IPS DF 6.9 (cell line): ENCODE results near the gene CTDSPL.

Experiments used
- DNase-seq: peaks from one replicate; pipeline ENCODE4 v3.0.0-alpha.2; 2013; ENCODE audit warnings: low read depth, low spot score
- H3K27ac ChIP-seq: one replicate; pipeline ENCODE4 v1.5.1; 2013; ENCODE audit warnings: low read length, control low read depth
- H3K27me3 ChIP-seq: 2 replicates; pipeline ENCODE4 v1.6.1; 2013; ENCODE audit warnings: mild to moderate bottlenecking, low read length; ENCODE audit not compliant: control insufficient read depth, insufficient read depth
- H3K36me3 ChIP-seq: 2 replicates; pipeline ENCODE4 v1.6.1; 2013; ENCODE audit warnings: low read length; ENCODE audit not compliant: control insufficient read depth, insufficient read depth
- H3K4me1 ChIP-seq: 2 replicates; pipeline ENCODE4 v1.6.1; 2013; ENCODE audit warnings: low read length; ENCODE audit not compliant: control insufficient read depth, insufficient read depth
- H3K4me3 ChIP-seq: 2 replicates; pipeline ENCODE4 v1.5.1; 2013; ENCODE audit warnings: mild to moderate bottlenecking, low read length
- H3K9me3 ChIP-seq: 2 replicates; pipeline ENCODE4 v1.6.1; 2013; ENCODE audit warnings: low read length, inconsistent platforms; ENCODE audit not compliant: control insufficient read depth, insufficient read depth
- WGBS: extraction: QIAGEN DNeasy Blood & Tissue Kit; methylation state at CpG from one replicate; pipeline ENCODE4 v1.1.7; 2013; ENCODE audit warnings: mixed read lengths, missing lambda C conversion rate; ENCODE audit not compliant: insufficient read length, insufficient coverage; 5-methylcytosine and 5-hydroxymethylcytosine counted together

Gene CTDSPL

DNA sequence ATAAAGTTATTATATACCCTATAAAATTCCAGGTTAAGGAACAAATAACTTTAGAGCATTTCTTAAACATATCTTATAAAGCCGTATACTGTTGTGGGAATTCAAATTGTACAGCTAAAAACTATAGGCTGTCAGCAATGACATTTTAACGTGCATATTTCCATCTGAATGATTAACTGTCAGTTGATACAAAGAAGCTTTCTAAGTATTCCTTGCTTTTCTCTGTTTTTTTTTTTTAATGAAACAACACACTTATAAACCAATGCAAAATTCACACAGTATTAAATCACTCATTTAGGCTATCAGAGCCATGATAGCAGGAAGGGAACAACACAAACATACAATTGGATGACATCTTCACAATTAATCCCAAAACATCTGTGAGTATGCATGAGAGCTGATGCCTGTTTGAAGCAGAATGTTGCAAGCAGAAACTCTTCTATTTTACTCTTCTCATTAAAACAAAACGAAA lies 61.9 kb downstream of the CTDSPL start:
- Histone ChIP-seq H3K4me1 (peaks cover 4% of the 10 kb centered on the region), H3K27ac (no peak overlapping the region), H3K27me3 (no peaks in the 10 kb centered on the region), H3K9me3 (no peaks in the 10 kb centered on the region), H3K36me3 (no peaks in the 10 kb centered on the region), H3K4me3 (no peak overlapping the region)
- DNase-seq, result no peak
- WGBS, result no CpG with 5 or more reads among the region's 3 CpGs

- H3K27ac ChIP-seq, result no peak overlapping the region
- no peaks in the 10 kb centered on the region for H3K27me3 ChIP-seq
- H3K4me3 ChIP-seq, result no peak overlapping the region
- no CpG with 5 or more reads among the region's 7 CpGs for WGBS
- DNase-seq, result no peak
- H3K9me3 ChIP-seq, result no peaks in the 10 kb centered on the region
- H3K36me3 ChIP-seq, result no peaks in the 10 kb centered on the region
- peaks cover 4% of the 10 kb centered on the region for H3K4me1 ChIP-seq
Observed at GRCh38 chr3:37924453-37924852, 62.8 kb downstream of the CTDSPL start.

GRCh38 chr3:37925157-37925556 lies 63.5 kb downstream of the CTDSPL start:
- H3K27ac ChIP-seq, result no peak overlapping the region
- no peaks in the 10 kb centered on the region for H3K36me3 ChIP-seq
- H3K4me1 ChIP-seq, result peaks cover 4% of the 10 kb centered on the region
- no peak overlapping the region for H3K4me3 ChIP-seq
- no peaks in the 10 kb centered on the region for H3K9me3 ChIP-seq
- DNase-seq, result no peak
- WGBS, result no CpG with 5 or more reads among the region's 2 CpGs
- no peaks in the 10 kb centered on the region for H3K27me3 ChIP-seq

DNA sequence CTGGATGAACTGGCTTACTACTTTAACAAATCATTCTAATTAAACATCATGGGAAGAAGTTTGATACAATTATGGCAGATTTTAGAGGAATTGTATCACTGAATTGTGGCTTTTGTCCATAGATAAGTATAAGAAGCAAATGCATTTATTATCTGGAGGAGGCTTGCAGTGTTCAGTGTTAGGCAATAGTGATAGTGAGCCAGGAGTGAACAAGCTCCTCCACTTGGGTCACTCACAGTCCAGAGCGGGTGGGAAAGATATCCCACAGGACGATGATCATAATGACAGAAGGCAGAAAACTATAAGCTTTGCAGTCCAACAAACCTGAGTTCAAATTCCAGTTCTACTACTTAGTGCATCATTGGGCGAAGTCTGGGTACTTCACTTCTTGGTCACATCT lies 64.9 kb downstream of the CTDSPL start:
- no peak for DNase-seq
- Histone ChIP-seq H3K4me3 (no peak overlapping the region), H3K27ac (no peak overlapping the region), H3K4me1 (peaks cover 4% of the 10 kb centered on the region), H3K9me3 (no peaks in the 10 kb centered on the region), H3K27me3 (no peaks in the 10 kb centered on the region), H3K36me3 (no peaks in the 10 kb centered on the region)
- no CpG with 5 or more reads among the region's 3 CpGs for WGBS

GRCh38 chr3:37930495-37930894 lies 68.8 kb downstream of the CTDSPL start:
- no CpG with 5 or more reads among the region's 2 CpGs for WGBS
- no peaks in the 10 kb centered on the region for H3K27me3 ChIP-seq
- no peak overlapping the region for H3K4me3 ChIP-seq
- H3K9me3 ChIP-seq, result no peaks in the 10 kb centered on the region
- H3K27ac ChIP-seq, result no peak overlapping the region
- H3K4me1 ChIP-seq, result no peaks in the 10 kb centered on the region
- H3K36me3 ChIP-seq, result no peaks in the 10 kb centered on the region
- no peak for DNase-seq

DNA sequence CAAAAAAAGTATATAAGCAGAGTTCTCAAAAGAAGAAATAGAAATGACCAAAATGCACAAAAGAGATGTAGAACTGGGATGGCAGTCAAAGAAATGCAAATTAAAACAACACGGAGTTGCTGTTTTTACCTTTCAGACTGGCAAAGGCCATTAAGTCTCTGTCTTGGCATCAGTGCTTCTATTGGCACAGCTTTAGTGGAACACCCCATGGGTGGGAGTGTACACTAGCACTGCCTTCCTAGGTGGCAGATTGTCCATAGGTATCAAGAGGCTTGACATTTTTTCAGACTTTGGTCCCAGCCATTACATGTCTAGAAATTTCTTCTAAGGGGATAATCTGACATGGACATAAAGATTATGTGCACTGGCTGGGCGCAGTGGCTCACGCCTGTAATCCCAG lies 70.8 kb downstream of the CTDSPL start:
- WGBS, result no CpG with 5 or more reads among the region's 3 CpGs
- H3K4me3 ChIP-seq, result no peak overlapping the region
- no peak overlapping the region for H3K27ac ChIP-seq
- DNase-seq, result no peak
- H3K9me3 ChIP-seq, result no peaks in the 10 kb centered on the region
- no peaks in the 10 kb centered on the region for H3K27me3 ChIP-seq
- H3K36me3 ChIP-seq, result no peaks in the 10 kb centered on the region
- peaks cover 4% of the 10 kb centered on the region; the same call in 1 of the 2 replicates for H3K4me1 ChIP-seq

- DNase-seq, result no peak
- WGBS, result no CpG with 5 or more reads among the region's 8 CpGs
- H3K4me1 ChIP-seq, result peaks cover 4% of the 10 kb centered on the region; the same call in 1 of the 2 replicates
- H3K27me3 ChIP-seq, result no peaks in the 10 kb centered on the region
- no peaks in the 10 kb centered on the region for H3K9me3 ChIP-seq
- no peak overlapping the region for H3K4me3 ChIP-seq
- no peak overlapping the region for H3K27ac ChIP-seq
- no peaks in the 10 kb centered on the region for H3K36me3 ChIP-seq
Observed at GRCh38 chr3:37934631-37935289, 73.1 kb downstream of the CTDSPL start.

GRCh38 chr3:37935290-37935668 lies 73.6 kb downstream of the CTDSPL start:
- DNase-seq, result no peak
- H3K27ac ChIP-seq, result no peak overlapping the region
- H3K4me3 ChIP-seq, result no peak overlapping the region
- no CpG with 5 or more reads among the region's 1 CpG for WGBS
- H3K4me1 ChIP-seq, result peaks cover 4% of the 10 kb centered on the region; the same call in 1 of the 2 replicates
- H3K36me3 ChIP-seq, result no peaks in the 10 kb centered on the region
- no peaks in the 10 kb centered on the region for H3K27me3 ChIP-seq
- H3K9me3 ChIP-seq, result no peaks in the 10 kb centered on the region

DNA sequence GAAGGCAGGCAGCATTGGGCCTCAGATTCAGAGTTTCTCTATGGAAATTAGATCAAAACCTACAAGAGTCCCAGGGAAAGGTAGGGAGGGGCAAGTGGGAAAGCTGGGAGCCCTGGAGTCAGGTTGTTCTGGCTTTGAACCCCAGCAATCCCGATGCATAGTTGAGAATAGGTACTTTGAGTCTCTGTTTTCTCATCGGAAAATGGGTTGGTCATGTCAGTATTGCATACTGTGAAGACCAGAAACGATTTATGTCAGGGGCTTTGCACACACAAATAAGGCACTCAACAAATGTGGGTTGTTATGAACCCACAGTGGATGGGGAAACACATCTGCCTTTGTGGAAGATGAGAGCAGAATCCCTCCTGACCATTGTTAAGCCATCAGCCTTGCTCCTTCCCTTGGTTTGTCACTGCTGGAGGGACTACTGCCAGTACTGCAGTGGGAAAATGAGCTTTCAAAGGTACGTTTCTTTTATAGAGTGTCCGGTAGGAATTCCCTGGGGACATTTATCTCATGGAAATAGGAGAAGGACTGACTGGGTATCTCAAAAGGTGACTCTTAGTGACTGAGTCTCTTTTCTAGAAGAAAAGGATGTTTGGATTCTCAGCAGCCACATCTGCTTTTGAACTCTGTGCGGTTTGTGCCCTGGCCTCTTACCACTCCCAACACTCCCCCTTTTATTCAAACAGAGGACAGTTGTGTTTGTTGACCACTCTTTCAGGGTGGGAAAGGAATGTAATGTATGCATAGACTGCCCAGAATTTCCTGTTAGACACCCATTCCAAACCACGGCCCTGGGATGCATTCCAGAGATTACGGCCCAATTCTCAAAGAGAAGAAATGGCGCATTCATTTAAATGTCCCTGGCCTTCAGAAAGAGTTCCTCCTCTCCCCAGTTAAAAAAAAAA lies 74.3 kb downstream of the CTDSPL start:
- Histone ChIP-seq H3K4me3 (no peak overlapping the region), H3K27me3 (no peaks in the 10 kb centered on the region), H3K27ac (no peak overlapping the region), H3K36me3 (no peaks in the 10 kb centered on the region), H3K4me1 (peaks cover 4% of the 10 kb centered on the region; the same call in 1 of the 2 replicates), H3K9me3 (no peaks in the 10 kb centered on the region)
- no peak for DNase-seq
- WGBS, result no CpG with 5 or more reads among the region's 9 CpGs

DNA sequence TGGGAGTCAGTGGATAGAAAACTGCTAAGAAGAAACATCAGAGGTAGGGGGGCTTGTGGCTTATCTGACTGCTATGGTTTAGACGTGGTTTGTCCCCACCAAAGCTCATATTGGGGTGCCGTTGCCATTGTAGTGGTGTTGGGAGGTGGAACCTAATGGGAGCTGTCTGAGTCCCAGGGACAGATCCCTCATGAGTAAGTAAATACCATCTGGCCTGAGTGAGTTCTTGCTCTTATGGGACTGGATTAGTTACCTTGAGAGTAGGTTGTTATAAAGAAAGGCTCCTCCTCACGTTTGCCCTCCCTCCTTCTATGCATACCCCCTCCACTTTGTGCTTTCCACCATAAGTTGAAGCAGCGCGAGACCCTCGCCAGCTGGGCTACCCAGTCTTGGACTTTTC lies 75.5 kb downstream of the CTDSPL start:
- no peaks in the 10 kb centered on the region for H3K36me3 ChIP-seq
- no peak for DNase-seq
- no peak overlapping the region for H3K4me3 ChIP-seq
- H3K4me1 ChIP-seq, result peaks cover 4% of the 10 kb centered on the region; the same call in 1 of the 2 replicates
- no CpG with 5 or more reads among the region's 6 CpGs for WGBS
- no peaks in the 10 kb centered on the region for H3K27me3 ChIP-seq
- no peaks in the 10 kb centered on the region for H3K9me3 ChIP-seq
- H3K27ac ChIP-seq, result no peak overlapping the region
